ENCODE data around the gene CD84.

GRCh38 chr1:160605205-160605604, 25.9 kb upstream of the CD84 start:
- TF ChIP-seq, protein P1, sequence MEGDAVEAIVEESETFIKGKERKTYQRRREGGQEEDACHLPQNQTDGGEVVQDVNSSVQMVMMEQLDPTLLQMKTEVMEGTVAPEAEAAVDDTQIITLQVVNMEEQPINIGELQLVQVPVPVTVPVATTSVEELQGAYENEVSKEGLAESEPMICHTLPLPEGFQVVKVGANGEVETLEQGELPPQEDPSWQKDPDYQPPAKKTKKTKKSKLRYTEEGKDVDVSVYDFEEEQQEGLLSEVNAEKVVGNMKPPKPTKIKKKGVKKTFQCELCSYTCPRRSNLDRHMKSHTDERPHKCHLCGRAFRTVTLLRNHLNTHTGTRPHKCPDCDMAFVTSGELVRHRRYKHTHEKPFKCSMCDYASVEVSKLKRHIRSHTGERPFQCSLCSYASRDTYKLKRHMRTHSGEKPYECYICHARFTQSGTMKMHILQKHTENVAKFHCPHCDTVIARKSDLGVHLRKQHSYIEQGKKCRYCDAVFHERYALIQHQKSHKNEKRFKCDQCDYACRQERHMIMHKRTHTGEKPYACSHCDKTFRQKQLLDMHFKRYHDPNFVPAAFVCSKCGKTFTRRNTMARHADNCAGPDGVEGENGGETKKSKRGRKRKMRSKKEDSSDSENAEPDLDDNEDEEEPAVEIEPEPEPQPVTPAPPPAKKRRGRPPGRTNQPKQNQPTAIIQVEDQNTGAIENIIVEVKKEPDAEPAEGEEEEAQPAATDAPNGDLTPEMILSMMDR (IDR thresholded peaks at IDR 0.05) = no peak
- TF ChIP-seq POLR2A (IDR thresholded peaks at IDR 0.05) = no peak
